ENCODE data around the gene STOX1. TPM values are rescaled to one million over a fixed set of nuclear protein-coding genes. Genes with fewer than 3 reads are reported as not detected.
"Not testable (repeated sequence)": the region's sequence is repeated elsewhere in the genome, so short reads cannot be mapped to it uniquely, and the experiment has no call there.

Gene STOX1
- total RNA-seq, 3 donors from 2014 or later: 8.8 to 17.3 (median 9.8) TPM

- intact Hi-C loops (cut with DNase I; ENCODE audit: low total_unique reads): no loop called here
- Histone ChIP-seq H3K4me1 (no peaks in the 10 kb centered on the region), H3K27me3 (no peaks in the 10 kb centered on the region), H3K36me3 (no peaks in the 10 kb centered on the region), H3K9me3 (peaks cover 13 to 14% of the 10 kb centered on the region in 2 donors), H3K27ac (no peak overlapping the region), H3K4me3 (no peak overlapping the region)
- no peak for DNase-seq (ENCODE audit: low spot score in 2 of 2)
- no peak for TF ChIP-seq POLR2A (IDR thresholded peaks at IDR 0.05)
- TF ChIP-seq CTCF (IDR thresholded peaks at IDR 0.05): no peak
- no peak for TF ChIP-seq POLR2AphosphoS5 (IDR thresholded peaks at IDR 0.05)
These were observed 29.7 kb downstream of the STOX1 start for GRCh38 chr10:68857005-68857404.

GRCh38 chr10:68861253-68861652 is 33.9 kb downstream of the STOX1 start:
- no peak overlapping the region for H3K4me3 ChIP-seq
- no peaks in the 10 kb centered on the region for H3K27me3 ChIP-seq
- TF ChIP-seq POLR2A (IDR thresholded peaks at IDR 0.05) (no peak), POLR2AphosphoS5 (IDR thresholded peaks at IDR 0.05) (no peak), CTCF (IDR thresholded peaks at IDR 0.05) (no peak)
- peaks cover 13 to 14% of the 10 kb centered on the region in 2 donors for H3K9me3 ChIP-seq
- H3K4me1 ChIP-seq: no peaks in the 10 kb centered on the region
- no peaks in the 10 kb centered on the region for H3K36me3 ChIP-seq
- DNase-seq (ENCODE audit: low spot score in 2 of 2): no peak
- no peak overlapping the region for H3K27ac ChIP-seq
- intact Hi-C loops (cut with DNase I; ENCODE audit: low total_unique reads): no loop called here

GRCh38 chr10:68864611-68865010 is 37.3 kb downstream of the STOX1 start:
- Histone ChIP-seq H3K9me3 (peaks cover 14 to 17% of the 10 kb centered on the region in 2 donors), H3K27ac (no peak overlapping the region), H3K4me1 (no peaks in the 10 kb centered on the region), H3K27me3 (no peaks in the 10 kb centered on the region), H3K36me3 (no peaks in the 10 kb centered on the region), H3K4me3 (no peak overlapping the region)
- TF ChIP-seq POLR2A (IDR thresholded peaks at IDR 0.05) (no peak), POLR2AphosphoS5 (IDR thresholded peaks at IDR 0.05) (no peak), CTCF (IDR thresholded peaks at IDR 0.05) (no peak)
- DNase-seq (ENCODE audit: low spot score in 2 of 2): no peak
- intact Hi-C loops (cut with DNase I; ENCODE audit: low total_unique reads): no loop called here

- intact Hi-C loops (cut with DNase I; ENCODE audit: low total_unique reads): not testable (repeated sequence)
These were observed 40.8 kb downstream of the STOX1 start for GRCh38 chr10:68868173-68868572.

GRCh38 chr10:68869623-68870022 is 42.3 kb downstream of the STOX1 start:
- intact Hi-C loops (cut with DNase I; ENCODE audit: low total_unique reads): no loop called here
- H3K4me3 ChIP-seq: no peak overlapping the region
- H3K9me3 ChIP-seq: peaks cover 0 to 5% of the 10 kb centered on the region in 2 donors
- H3K27me3 ChIP-seq: no peaks in the 10 kb centered on the region
- no peaks in the 10 kb centered on the region for H3K4me1 ChIP-seq
- TF ChIP-seq POLR2AphosphoS5 (IDR thresholded peaks at IDR 0.05) (no peak), POLR2A (IDR thresholded peaks at IDR 0.05) (no peak), CTCF (IDR thresholded peaks at IDR 0.05) (no peak)
- H3K27ac ChIP-seq: no peak overlapping the region
- no peaks in the 10 kb centered on the region for H3K36me3 ChIP-seq
- DNase-seq (ENCODE audit: low spot score in 2 of 2): no peak

More at GRCh38 chr10:68868173-68868572, 40.8 kb downstream of the STOX1 start:
- H3K27ac ChIP-seq; H3K36me3 ChIP-seq; H3K9me3 ChIP-seq; DNase-seq (ENCODE audit: low spot score in 2 of 2); H3K4me1 ChIP-seq; H3K4me3 ChIP-seq; H3K27me3 ChIP-seq: not testable (repeated sequence)

GRCh38 chr10:68870061-68870460 is 42.7 kb downstream of the STOX1 start:
- Histone ChIP-seq H3K36me3 (no peaks in the 10 kb centered on the region), H3K27me3 (no peaks in the 10 kb centered on the region), H3K9me3 (peaks cover 0 to 5% of the 10 kb centered on the region in 2 donors), H3K4me3 (no peak overlapping the region), H3K4me1 (no peaks in the 10 kb centered on the region), H3K27ac (no peak overlapping the region)
- no peak for DNase-seq (ENCODE audit: low spot score in 2 of 2)
- TF ChIP-seq CTCF (IDR thresholded peaks at IDR 0.05): no peak
- TF ChIP-seq POLR2AphosphoS5 (IDR thresholded peaks at IDR 0.05): no peak
- TF ChIP-seq POLR2A (IDR thresholded peaks at IDR 0.05): no peak
- intact Hi-C loops (cut with DNase I; ENCODE audit: low total_unique reads): no loop called here
